Hepatocyte (in vitro differentiated cells): ENCODE data around the gene CELA1. TPM values are rescaled to one million over a fixed set of nuclear protein-coding genes. Genes with fewer than 3 reads are reported as not detected.
"Not testable (repeated sequence)": the region's sequence is repeated elsewhere in the genome, so short reads cannot be mapped to it uniquely, and the experiment has no call there.

ENCODE experiments used
- DNase-seq: peaks from one replicate; pipeline ENCODE4 v3.0.0-alpha.2; 2016; ENCODE audit warnings: low spot score
- H2AFZ ChIP-seq: fragments of 200-600 bp; sonication (generic); 2 replicates; pipeline ENCODE4 v1.6.0; 2016; ENCODE audit warnings: antibody characterized with exemption, mild to moderate bottlenecking
- H3K27ac ChIP-seq: fragments of 200-600 bp; sonication (generic); 2 replicates; pipeline ENCODE4 v1.5.1; 2016; ENCODE audit warnings: mild to moderate bottlenecking
- H3K27me3 ChIP-seq: fragments of 200-600 bp; sonication (generic); 2 replicates; pipeline ENCODE4 v1.6.1; 2016
- H3K36me3 ChIP-seq: fragments of 200-600 bp; sonication (generic); replicated peaks from 2 replicates; pipeline ENCODE4 v1.5.1; 2016; ENCODE audit warnings: low read depth; ENCODE audit not compliant: insufficient read depth
- H3K4me1 ChIP-seq: fragments of 200-600 bp; sonication (generic); 2 replicates; pipeline ENCODE4 v1.5.1; 2016; ENCODE audit warnings: mild to moderate bottlenecking, moderate library complexity; ENCODE audit not compliant: insufficient read depth
- H3K4me2 ChIP-seq: fragments of 200-600 bp; sonication (generic); 2 replicates; pipeline ENCODE4 v1.6.0; 2016
- H3K4me3 ChIP-seq: fragments of 200-600 bp; sonication (generic); 2 replicates; pipeline ENCODE4 v1.5.1; 2016; ENCODE audit warnings: mild to moderate bottlenecking
- H3K79me2 ChIP-seq: fragments of 200-600 bp; sonication (generic); 2 replicates; pipeline ENCODE4 v1.6.0; 2017; ENCODE audit warnings: mild to moderate bottlenecking
- H3K9me2 ChIP-seq: fragments of 200-600 bp; sonication (generic); replicated peaks from 2 replicates; pipeline ENCODE4 v1.6.0; 2017; ENCODE audit warnings: mild to moderate bottlenecking; ENCODE audit not compliant: insufficient read depth
- H3K9me3 ChIP-seq: fragments of 200-600 bp; sonication (generic); 2 replicates; pipeline ENCODE4 v1.5.1; 2016; ENCODE audit warnings: low read depth, mild to moderate bottlenecking
- H4K20me1 ChIP-seq: fragments of 200-600 bp; sonication (generic); 2 replicates; pipeline ENCODE4 v1.6.0; 2016; ENCODE audit warnings: mild to moderate bottlenecking; ENCODE audit not compliant: insufficient read depth, poor library complexity, severe bottlenecking
- EZH2 ChIP-seq: fragments of 200-600 bp; sonication (generic); IDR thresholded peaks from 2 replicates; pipeline ENCODE4 v1.6.1; 2016; ENCODE audit warnings: antibody characterized with exemption, mild to moderate bottlenecking, borderline replicate concordance
- EZH2phosphoT487 ChIP-seq: fragments of 200-600 bp; sonication (generic); IDR thresholded peaks from one replicate; pipeline ENCODE4 v1.6.1; 2018; ENCODE audit warnings: antibody characterized with exemption, mild to moderate bottlenecking, low read depth, moderate library complexity; ENCODE audit not compliant: unreplicated experiment, severe bottlenecking
- WGBS: methylation state at CpG from one replicate; pipeline ENCODE4 v1.1.6; 2016; ENCODE audit warnings: low lambda C conversion rate; ENCODE audit errors: missing lambda C conversion rate; 5-methylcytosine and 5-hydroxymethylcytosine counted together
- polyA plus RNA-seq: library from polyadenylated mRNA; unstranded; fragments of >200 nt; fragmentation: Nextera tagmentation; extraction: Ambion mirVana; gene quantifications from 2 replicates; pipeline ENCODE4 v1.2.1, GENCODE V29; 2016
- total RNA-seq: library from RNA; depleted of rRNA; stranded (reverse); fragments of >200 nt; gene quantifications from 2 replicates; pipeline ENCODE4 v1.2.3, GENCODE V29; 2014
- TF ChIP-seq, protein P1 (sequence below): fragments of 200-600 bp; sonication (generic); IDR thresholded peaks from 2 replicates; pipeline ENCODE4 v1.5.1; 2016; ENCODE audit warnings: antibody characterized with exemption, mild to moderate bottlenecking; ENCODE audit not compliant: poor library complexity

CELA1 gene
- total and polyA plus RNA-seq, 2 experiments from 2014 or later, result not detected

DNA sequence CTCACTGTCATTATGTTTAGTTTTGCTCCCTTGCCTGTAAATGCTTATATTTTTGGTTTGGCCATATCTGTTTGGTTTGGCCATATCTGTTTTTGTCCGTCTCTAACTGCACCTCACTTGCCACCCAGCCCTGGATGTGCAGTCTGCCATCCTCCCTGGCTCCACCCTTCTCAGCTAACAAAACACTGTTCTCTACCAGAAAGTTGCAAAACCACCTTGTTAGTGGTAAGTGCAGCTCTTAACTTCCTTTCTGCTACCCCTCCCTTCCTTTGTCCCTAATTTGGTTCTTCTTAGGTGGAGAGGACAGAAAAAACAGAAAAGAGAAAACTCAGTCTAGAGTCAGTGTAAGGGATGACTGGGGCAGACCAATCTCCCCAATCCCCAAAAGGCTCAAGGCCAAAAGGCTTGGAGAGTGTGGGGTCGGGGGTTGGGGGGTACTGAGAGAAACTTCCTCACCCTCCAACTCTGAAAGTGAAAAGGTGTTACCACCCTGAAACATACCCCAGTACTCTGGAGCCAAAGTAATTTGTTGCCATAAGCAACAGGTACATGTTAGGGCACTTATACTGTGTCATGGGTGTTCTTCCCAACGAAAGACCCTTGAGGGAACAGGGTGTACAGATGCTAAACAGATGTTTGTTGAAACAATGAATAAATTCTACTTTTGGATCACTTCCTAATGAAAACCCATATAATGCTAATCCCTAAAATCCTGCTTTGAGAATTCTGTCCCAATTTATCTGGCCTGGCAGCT, 27.5 kb downstream of the CELA1 start:
- Histone ChIP-seq H3K79me2 (no peaks in the 10 kb centered on the region), H3K36me3 (no peaks in the 10 kb centered on the region), H3K9me2 (no peaks in the 10 kb centered on the region), H3K4me1 (peaks cover 6% of the 10 kb centered on the region), H3K9me3 (no peaks in the 10 kb centered on the region), H3K4me2 (no peak overlapping the region), H3K27ac (no peak overlapping the region), H2AFZ (peak overlapping the region; percentile 20), H3K27me3 (no peaks in the 10 kb centered on the region), H4K20me1 (no peaks in the 10 kb centered on the region), H3K4me3 (no peak overlapping the region)
- no peak for DNase-seq
- 53% methylated on average over 3 of the region's 3 CpGs for WGBS
- TF ChIP-seq EZH2 (no peak), EZH2phosphoT487 (no peak)
- TF ChIP-seq, protein P1, sequence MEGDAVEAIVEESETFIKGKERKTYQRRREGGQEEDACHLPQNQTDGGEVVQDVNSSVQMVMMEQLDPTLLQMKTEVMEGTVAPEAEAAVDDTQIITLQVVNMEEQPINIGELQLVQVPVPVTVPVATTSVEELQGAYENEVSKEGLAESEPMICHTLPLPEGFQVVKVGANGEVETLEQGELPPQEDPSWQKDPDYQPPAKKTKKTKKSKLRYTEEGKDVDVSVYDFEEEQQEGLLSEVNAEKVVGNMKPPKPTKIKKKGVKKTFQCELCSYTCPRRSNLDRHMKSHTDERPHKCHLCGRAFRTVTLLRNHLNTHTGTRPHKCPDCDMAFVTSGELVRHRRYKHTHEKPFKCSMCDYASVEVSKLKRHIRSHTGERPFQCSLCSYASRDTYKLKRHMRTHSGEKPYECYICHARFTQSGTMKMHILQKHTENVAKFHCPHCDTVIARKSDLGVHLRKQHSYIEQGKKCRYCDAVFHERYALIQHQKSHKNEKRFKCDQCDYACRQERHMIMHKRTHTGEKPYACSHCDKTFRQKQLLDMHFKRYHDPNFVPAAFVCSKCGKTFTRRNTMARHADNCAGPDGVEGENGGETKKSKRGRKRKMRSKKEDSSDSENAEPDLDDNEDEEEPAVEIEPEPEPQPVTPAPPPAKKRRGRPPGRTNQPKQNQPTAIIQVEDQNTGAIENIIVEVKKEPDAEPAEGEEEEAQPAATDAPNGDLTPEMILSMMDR, result no peak

DNA sequence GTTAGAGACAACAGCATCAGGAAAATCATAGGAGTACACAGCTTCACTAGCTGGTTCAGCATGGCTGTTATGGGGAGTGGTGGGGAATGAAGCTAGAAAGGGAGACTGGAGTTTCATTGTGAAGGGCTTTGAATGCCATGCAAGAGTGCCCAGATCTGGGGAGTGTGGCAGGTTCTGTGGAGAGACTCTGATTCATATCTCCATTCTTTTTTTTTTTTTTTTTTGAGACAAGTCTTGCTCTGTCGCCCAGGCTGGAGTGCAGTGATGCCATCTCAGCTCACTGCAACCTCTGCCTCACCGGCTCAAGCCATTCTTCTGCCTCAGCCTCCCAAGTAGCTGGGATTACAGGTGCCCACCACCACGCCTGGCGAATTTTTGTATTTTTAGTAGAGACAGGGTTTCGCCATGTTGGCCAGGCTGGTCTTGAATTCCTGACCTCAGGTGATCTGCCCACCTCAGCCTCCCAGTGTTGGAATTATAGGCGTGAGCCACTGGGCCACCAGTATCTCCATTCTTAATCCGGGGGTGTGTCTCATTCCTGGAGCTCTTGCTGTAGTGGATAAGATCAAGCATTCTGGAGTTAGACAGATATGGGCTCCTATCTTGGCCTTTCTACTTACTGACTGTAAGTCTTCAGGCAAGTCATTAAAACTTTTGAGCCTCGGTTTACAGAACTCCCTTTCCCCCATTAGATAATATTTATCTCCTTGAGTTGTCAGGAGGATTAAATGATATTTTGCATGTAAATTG, 28.2 kb downstream of the CELA1 start:
- not testable (repeated sequence) for H3K9me2 ChIP-seq, H2AFZ ChIP-seq, H4K20me1 ChIP-seq, DNase-seq, H3K4me2 ChIP-seq, H3K4me3 ChIP-seq, H3K79me2 ChIP-seq, H3K4me1 ChIP-seq, H3K36me3 ChIP-seq, H3K27ac ChIP-seq, H3K27me3 ChIP-seq, H3K9me3 ChIP-seq
- 75% methylated on average over 8 of the region's 8 CpGs for whole genome bisulfite sequencing

DNA sequence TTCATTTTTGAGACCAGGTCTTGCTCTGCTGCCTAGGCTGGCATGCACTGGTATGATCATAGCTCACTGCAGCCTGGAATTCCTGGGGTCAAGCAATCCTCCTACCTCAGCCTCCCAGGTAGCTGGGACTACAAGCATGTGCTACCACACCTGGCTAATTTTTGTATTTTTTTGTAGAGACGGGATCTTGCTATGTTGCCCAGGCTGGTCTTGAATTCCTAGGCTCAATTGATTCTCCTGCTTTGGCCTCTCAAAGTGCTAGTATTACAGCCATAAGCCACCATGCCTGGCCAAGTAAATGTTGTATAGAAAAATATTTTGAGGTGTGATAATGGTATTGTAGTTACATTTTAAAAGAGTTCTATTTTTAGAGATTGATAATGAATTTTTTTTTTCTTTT, 35.1 kb downstream of the CELA1 start:
- H3K4me1 ChIP-seq, result no peaks in the 10 kb centered on the region
- no peaks in the 10 kb centered on the region for H3K9me3 ChIP-seq
- H3K4me2 ChIP-seq, result no peak overlapping the region
- 94% methylated on average over 1 of the region's 1 CpG for WGBS
- H2AFZ ChIP-seq, result no peak overlapping the region
- H3K36me3 ChIP-seq, result no peaks in the 10 kb centered on the region
- H3K27ac ChIP-seq, result no peak overlapping the region
- no peak overlapping the region for H3K4me3 ChIP-seq
- H3K9me2 ChIP-seq, result no peaks in the 10 kb centered on the region
- H4K20me1 ChIP-seq, result no peaks in the 10 kb centered on the region
- no peaks in the 10 kb centered on the region for H3K79me2 ChIP-seq
- DNase-seq, result no peak
- H3K27me3 ChIP-seq, result no peaks in the 10 kb centered on the region
- TF ChIP-seq, protein P1, result no peak
- TF ChIP-seq EZH2phosphoT487 (no peak), EZH2 (no peak)
